A673 (cell line): ENCODE data around the gene SYNGR3.

Experiments used
- EZH2 ChIP-seq: fragments of 200-600 bp; sonication (generic); IDR thresholded peaks from 2 replicates; pipeline ENCODE4 v1.6.1; 2017; ENCODE audit warnings: borderline replicate concordance, low read depth, mild to moderate bottlenecking, mixed read lengths, antibody characterized with exemption, low read length; ENCODE audit not compliant: poor library complexity, severe bottlenecking
- TF ChIP-seq, protein P1 (sequence below): fragments of 300-800, 200-600 bp; sonication (generic); conservative IDR thresholded peaks from 2 replicates; pipeline ENCODE4 v1.5.1; 2017; ENCODE audit warnings: low read depth, mild to moderate bottlenecking, antibody characterized with exemption, low read length, moderate library complexity, mixed read lengths

DNA sequence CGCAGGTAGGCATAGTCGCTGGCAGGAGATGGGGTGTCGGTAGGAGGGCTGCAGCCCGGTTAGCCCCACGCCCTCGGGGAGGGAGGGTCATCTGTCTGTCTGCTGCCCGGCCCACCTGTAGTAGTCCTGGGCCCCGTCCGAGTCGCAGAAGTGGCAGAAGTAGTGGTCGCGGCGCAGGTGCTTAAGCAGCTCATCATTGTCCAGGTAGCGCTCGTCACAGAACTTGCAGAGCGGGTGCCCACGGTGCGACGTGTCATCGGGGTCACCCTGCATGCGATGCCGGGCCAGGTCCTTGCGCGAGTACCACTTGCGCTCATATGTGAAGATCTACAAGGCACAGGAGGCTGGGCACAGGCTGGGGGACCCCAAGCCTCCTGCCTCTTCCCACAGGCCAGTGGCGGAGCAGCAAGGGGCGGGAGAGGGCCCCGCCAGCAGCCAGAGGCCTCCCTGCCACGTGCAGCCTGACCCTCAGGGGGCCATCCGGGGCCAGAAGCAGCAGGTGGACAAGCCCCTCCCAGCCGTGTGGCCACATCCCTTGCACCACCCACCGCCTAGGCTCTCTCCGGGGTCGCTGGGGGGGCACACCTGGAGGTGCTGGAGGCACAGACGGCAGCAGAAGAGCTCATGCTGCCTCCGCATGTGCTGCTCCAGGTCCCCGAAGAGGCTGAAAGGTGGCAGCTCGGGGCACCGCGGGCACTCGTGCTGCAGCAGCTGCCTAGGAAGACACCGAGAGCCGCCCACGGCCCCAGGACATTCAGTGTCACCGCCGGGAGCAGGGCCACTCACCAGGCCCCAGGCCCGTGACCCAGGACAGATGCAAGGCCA is 12.8 kb downstream of the SYNGR3 start:
- TF ChIP-seq, protein P1, sequence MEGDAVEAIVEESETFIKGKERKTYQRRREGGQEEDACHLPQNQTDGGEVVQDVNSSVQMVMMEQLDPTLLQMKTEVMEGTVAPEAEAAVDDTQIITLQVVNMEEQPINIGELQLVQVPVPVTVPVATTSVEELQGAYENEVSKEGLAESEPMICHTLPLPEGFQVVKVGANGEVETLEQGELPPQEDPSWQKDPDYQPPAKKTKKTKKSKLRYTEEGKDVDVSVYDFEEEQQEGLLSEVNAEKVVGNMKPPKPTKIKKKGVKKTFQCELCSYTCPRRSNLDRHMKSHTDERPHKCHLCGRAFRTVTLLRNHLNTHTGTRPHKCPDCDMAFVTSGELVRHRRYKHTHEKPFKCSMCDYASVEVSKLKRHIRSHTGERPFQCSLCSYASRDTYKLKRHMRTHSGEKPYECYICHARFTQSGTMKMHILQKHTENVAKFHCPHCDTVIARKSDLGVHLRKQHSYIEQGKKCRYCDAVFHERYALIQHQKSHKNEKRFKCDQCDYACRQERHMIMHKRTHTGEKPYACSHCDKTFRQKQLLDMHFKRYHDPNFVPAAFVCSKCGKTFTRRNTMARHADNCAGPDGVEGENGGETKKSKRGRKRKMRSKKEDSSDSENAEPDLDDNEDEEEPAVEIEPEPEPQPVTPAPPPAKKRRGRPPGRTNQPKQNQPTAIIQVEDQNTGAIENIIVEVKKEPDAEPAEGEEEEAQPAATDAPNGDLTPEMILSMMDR = no peak
- no peak for TF ChIP-seq EZH2
